Endothelial cell of umbilical vein (primary cell): ENCODE measurements around the gene RNF11. TPM values are rescaled to one million over a fixed set of nuclear protein-coding genes. Genes with fewer than 3 reads are reported as not detected.

Experiments used
- BruUV-seq: library from RNA; stranded (reverse); fragments of 400-500 nt; replicated peaks from 2 replicates; lab custom pipeline; 2021; lab: Mats Ljungman, UMichigan
- CTCF ChIA-PET: fragments of 300-600, 350-600 bp; sonication (Branson Sonifier 250); formaldehyde crosslinking; loops from one replicate; lab custom pipeline; 2021; ENCODE audit warnings: antibody characterized with exemption, inconsistent platforms; lab: Charles Lee
- POLR2A ChIA-PET: fragments of 300-600, 350-600 bp; sonication (Branson Sonifier 250); formaldehyde crosslinking; loops from one replicate; lab custom pipeline; 2021; ENCODE audit warnings: antibody characterized with exemption, inconsistent platforms; lab: Charles Lee
- DNase-seq: peaks from one replicate; pipeline ENCODE4 v3.0.0-alpha.2; 2011; ENCODE audit warnings: low read depth, low spot score
- FAIRE-seq: peaks from 2 replicates; lab custom pipeline; 2011; peaks lifted over from hg19 to GRCh38; lab: Jason Lieb, UNC
- H2AFZ ChIP-seq: 2 replicates; pipeline ENCODE4 v1.6.0; 2012; ENCODE audit warnings: low read depth, low read length, control low read depth, inconsistent platforms
- H3K27ac ChIP-seq: 2 replicates; pipeline ENCODE4 v1.5.1; 2011; ENCODE audit warnings: low read depth, mild to moderate bottlenecking, control low read depth, low read length, moderate library complexity; ENCODE audit not compliant: insufficient read depth
- H3K27me3 ChIP-seq, 2 experiments: 2 replicates each; pipeline versions ENCODE4 v1.6.0 to v1.6.1; 2011; ENCODE audit warnings: low read length in 2 of 2, mixed read lengths in 1 of 2; ENCODE audit not compliant: control insufficient read depth in 2 of 2, insufficient read depth in 2 of 2
- H3K36me3 ChIP-seq, 2 experiments: 2 replicates in 1 of 2; 3 replicates in 1 of 2; pipeline ENCODE4 v1.5.1; 2011; ENCODE audit warnings: low read length in 2 of 2, mild to moderate bottlenecking in 1 of 2, moderate library complexity in 1 of 2; ENCODE audit not compliant: control insufficient read depth in 2 of 2, insufficient read depth in 2 of 2; ENCODE audit errors: extremely low read depth in 1 of 2
- H3K4me1 ChIP-seq: 3 replicates; pipeline ENCODE4 v1.5.1; 2011; ENCODE audit warnings: mild to moderate bottlenecking, low read length; ENCODE audit not compliant: control insufficient read depth, insufficient read depth; ENCODE audit errors: extremely low read depth
- H3K4me2 ChIP-seq: 2 replicates; pipeline ENCODE4 v1.6.1; 2011; ENCODE audit warnings: low read length, control low read depth, mixed read lengths; ENCODE audit not compliant: insufficient read depth
- H3K4me3 ChIP-seq, 3 experiments: fragments of 200-600 bp in 1 of 3; sonication (generic), shearing (Covaris generic) in 1 of 3; replicated peaks in 1 of 3; 2 replicates each; pipeline ENCODE4 v1.5.1; 2011 to 2016; ENCODE audit warnings: control low read depth in 3 of 3, low read length in 3 of 3, mild to moderate bottlenecking in 2 of 3, inconsistent platforms in 1 of 3, low read depth in 1 of 3, moderate library complexity in 1 of 3; ENCODE audit not compliant: insufficient read depth in 1 of 3
- H3K79me2 ChIP-seq: 2 replicates; pipeline ENCODE4 v1.6.0; 2012; ENCODE audit warnings: low read length, inconsistent platforms; ENCODE audit not compliant: control insufficient read depth, insufficient read depth
- H3K9ac ChIP-seq: replicated peaks from 2 replicates; pipeline ENCODE3; 2011; ENCODE audit warnings: low read length, control low read depth; ENCODE audit not compliant: insufficient read depth; ENCODE audit errors: extremely low read depth
- H3K9me1 ChIP-seq: replicated peaks from 3 replicates; pipeline ENCODE4 v1.6.0; 2011; ENCODE audit warnings: mild to moderate bottlenecking, low read length; ENCODE audit not compliant: control insufficient read depth, insufficient read depth; ENCODE audit errors: extremely low read depth
- H3K9me3 ChIP-seq: replicated peaks from 2 replicates; pipeline ENCODE4 v1.5.1; 2012; ENCODE audit warnings: low read length, inconsistent platforms; ENCODE audit not compliant: control insufficient read depth, insufficient read depth
- H4K20me1 ChIP-seq: replicated peaks from 2 replicates; pipeline ENCODE3; 2011; ENCODE audit warnings: mild to moderate bottlenecking, low read length; ENCODE audit not compliant: control insufficient read depth, insufficient read depth; ENCODE audit errors: extremely low read depth
- CTCF ChIP-seq, 2 donors: IDR thresholded peaks; 1 replicate in 1 of 2; 2 replicates in 1 of 2; pipeline ENCODE4 v1.5.1; 2011; ENCODE audit warnings: low read length in 2 of 2, mild to moderate bottlenecking in 2 of 2, moderate library complexity in 2 of 2, control low read depth in 1 of 2, inconsistent platforms in 1 of 2, low read depth in 1 of 2; ENCODE audit not compliant: insufficient read depth in 1 of 2; ENCODE audit errors: extremely low read depth in 1 of 2
- GATA2 ChIP-seq: IDR thresholded peaks from 2 replicates; pipeline ENCODE4 v1.7.0; 2011; ENCODE audit warnings: low read depth, mild to moderate bottlenecking, moderate library complexity, mixed read lengths, low read length; ENCODE audit not compliant: insufficient read length, insufficient read depth
- JUN ChIP-seq: IDR thresholded peaks from 2 replicates; pipeline ENCODE4 v1.6.1; 2011; ENCODE audit warnings: borderline replicate concordance, low read depth; ENCODE audit not compliant: insufficient read length, insufficient read depth
- MAX ChIP-seq: IDR thresholded peaks from 2 replicates; pipeline ENCODE4 v1.6.1; 2011; ENCODE audit not compliant: insufficient read depth, insufficient read length
- MYC ChIP-seq: IDR thresholded peaks from one replicate; pipeline ENCODE4 v1.6.1; 2011; ENCODE audit warnings: mild to moderate bottlenecking, low read depth, low read length
- dilution Hi-C: fragments of 300-500 bp; cut with MboI; formaldehyde crosslinking; loops from one replicate; pipeline ENCODE4 v1.15.0; 2019; ENCODE audit warnings: low sequenced_read_pairs; ENCODE audit not compliant: extremely low pct_ligation_motif_present
- intact Hi-C: fragments of 100-400 bp; cut with micrococcal nuclease; formaldehyde crosslinking; loops from one replicate; pipeline ENCODE4 v1.10.0; 2022
- polyA plus RNA-seq, 4 experiments: library from polyadenylated mRNA; depleted of rRNA in 3 of 4; stranded (reverse) in 3 of 4; unstranded in 1 of 4; fragments of >200 nt; gene quantifications; 2 replicates each; pipeline versions ENCODE4 v1.2.1 to v1.2.3, GENCODE V29; 2011 to 2012; ENCODE audit warnings: missing spikeins in 1 of 4
- total RNA-seq: library from RNA; stranded (reverse); gene quantifications from 2 replicates; pipeline ENCODE4 v1.2.3, GENCODE V29; 2021

RNF11 gene
- total and polyA plus RNA-seq, 2 donors (not counting 3 experiments of a cell fraction or from before 2014, with no cell fraction given) = 75.2 to 82.9 TPM

DNA sequence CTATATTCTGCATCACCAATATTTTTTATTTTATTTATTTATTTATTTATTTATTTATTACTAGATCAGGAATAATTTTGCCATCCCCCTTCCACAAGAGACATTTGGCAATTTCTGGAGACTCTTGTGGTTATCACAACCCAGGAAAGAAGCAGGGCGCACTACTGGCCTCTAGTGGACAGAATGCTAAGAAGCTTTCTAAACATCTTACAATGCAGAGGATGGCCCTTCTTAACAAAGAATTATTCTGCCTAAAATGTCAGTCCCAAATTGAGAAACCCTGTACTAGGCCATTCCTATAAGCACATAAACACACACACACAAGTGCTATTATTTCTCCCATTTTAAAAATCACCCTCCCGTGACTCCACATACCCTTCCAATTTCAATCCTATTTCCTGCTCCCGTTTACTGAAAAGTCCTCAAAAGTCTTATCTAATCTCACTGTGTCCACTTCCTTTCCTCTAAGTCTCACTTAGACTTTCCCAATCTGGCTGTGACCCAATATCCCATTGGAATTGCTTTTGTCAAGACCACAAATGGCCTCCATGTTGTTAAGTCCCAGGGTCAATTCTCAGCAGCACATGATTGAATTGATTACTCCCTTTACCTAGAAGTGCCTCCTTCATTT, 43.7 kb upstream of the RNF11 start:
- no peaks in the 10 kb centered on the region for H3K9me1 ChIP-seq
- no peaks in the 10 kb centered on the region for H3K9me3 ChIP-seq
- FAIRE-seq (peak; percentile 56), DNase-seq (peak; percentile 73)
- H3K27ac ChIP-seq = no peak overlapping the region
- dilution Hi-C loops = no loop called here
- CTCF ChIA-PET = interaction anchor here (0.6 to 5.6 kb wide), 32 partner anchors 9 to 825 kb away, joined by 3 to 123 read pairs (median 4); partner anchors contain the start of genes CDKN2C and RNF11
- no peaks in the 10 kb centered on the region for H3K36me3 ChIP-seq
- H3K27me3 ChIP-seq = peaks cover 0 to 2% of the 10 kb centered on the region in 2 experiments
- POLR2A ChIA-PET = no interaction called here
- no peak overlapping the region for H3K4me3 ChIP-seq
- peak overlapping the region; percentile 80 for H2AFZ ChIP-seq
- peaks cover 3% of the 10 kb centered on the region for H3K4me1 ChIP-seq
- TF ChIP-seq CTCF (IDR thresholded peaks at IDR 0.05; ENCODE audit: extremely low read depth in 1 of 2, insufficient read depth in 1 of 2, low read depth in 1 of 2, low read length in 2 of 2) = peak; percentile 68 to 79
- TF ChIP-seq MAX = no peak
- TF ChIP-seq GATA2 = peak; percentile 8
- no peak for TF ChIP-seq JUN
- no peak for TF ChIP-seq MYC
- no peaks in the 10 kb centered on the region for H3K79me2 ChIP-seq
- no peak overlapping the region for H3K9ac ChIP-seq
- no TSS peak for BruUV-seq
- H4K20me1 ChIP-seq = no peaks in the 10 kb centered on the region
- intact Hi-C loops = loop anchor here (1.0 to 2.0 kb wide), 3 partner anchors 44 to 342 kb away; partner anchors contain the start of gene RNF11
- peak overlapping the region; percentile 29 for H3K4me2 ChIP-seq
